NCI-H82 treated with DMSO at 0.1 percent for 48 hours (cell line): ENCODE measurements around the gene POPDC3.

Source experiments
- DNase-seq: peaks from one replicate; lab custom pipeline; 2025; ENCODE audit not compliant: unreplicated experiment; lab: John Stamatoyannopoulos, UW

Gene POPDC3

GRCh38 chr6:105153676-105154075, 26.1 kb downstream of the POPDC3 start:
- DNase-seq = no peak

DNA sequence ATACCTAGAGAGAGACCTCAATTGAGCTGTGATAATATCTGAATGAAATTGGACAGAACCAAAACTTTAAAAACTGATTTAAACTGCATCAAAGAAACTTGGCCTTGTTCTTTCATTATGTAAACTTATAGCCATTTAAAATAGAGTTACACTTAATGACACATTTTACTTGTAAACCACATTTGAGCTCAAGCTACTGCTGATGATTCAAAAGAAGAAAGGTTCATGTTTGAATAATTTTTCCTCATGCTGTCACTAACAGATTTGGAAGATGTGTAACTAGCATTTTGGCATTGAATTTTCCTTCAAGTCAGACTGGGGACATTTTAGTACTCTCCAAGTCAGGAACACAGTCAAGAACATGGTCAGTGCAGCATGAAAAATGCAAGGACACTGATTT, 26.9 kb downstream of the POPDC3 start:
- no peak for DNase-seq

GRCh38 chr6:105151644-105152043, 28.2 kb downstream of the POPDC3 start:
- DNase-seq = no peak

DNA sequence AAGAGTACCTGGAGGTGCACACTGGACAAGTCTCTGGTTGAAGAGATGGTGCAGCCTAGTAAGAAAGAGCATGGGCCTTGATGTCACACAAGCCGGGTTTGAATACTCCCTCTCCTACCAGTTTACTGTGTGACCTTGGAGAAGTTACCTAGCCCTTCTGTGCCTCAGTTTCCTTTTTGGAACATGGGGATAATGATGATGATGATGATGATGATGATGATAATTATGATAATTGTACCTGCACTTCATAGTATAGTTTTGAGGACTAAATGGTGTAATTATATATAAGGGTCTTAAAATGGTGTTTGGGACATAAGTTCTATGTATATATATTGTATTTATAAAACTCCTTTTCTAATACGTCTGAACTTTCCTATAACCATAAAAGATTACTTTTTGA, 41.7 kb downstream of the POPDC3 start:
- DNase-seq = no peak

DNA sequence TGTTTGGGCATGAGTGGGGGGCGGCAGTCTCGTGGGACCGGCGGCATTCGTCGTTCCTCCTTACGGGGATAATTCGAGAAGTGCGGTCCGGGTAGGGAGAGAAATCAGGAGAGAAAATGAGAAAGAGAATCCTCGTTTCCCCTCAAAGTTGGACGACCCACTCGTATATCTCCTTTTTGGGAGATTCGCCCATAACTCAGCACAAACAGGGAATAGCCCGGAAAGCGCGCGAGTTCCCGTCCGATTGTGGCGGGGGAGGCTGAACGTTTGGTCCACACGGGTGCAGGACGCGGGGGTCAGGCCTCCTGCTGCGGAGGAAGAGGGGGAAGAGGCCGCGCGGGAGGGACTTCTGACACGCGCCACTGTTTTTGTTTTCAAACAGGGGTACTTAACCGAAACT, 42.4 kb downstream of the POPDC3 start:
- no peak for DNase-seq

DNA sequence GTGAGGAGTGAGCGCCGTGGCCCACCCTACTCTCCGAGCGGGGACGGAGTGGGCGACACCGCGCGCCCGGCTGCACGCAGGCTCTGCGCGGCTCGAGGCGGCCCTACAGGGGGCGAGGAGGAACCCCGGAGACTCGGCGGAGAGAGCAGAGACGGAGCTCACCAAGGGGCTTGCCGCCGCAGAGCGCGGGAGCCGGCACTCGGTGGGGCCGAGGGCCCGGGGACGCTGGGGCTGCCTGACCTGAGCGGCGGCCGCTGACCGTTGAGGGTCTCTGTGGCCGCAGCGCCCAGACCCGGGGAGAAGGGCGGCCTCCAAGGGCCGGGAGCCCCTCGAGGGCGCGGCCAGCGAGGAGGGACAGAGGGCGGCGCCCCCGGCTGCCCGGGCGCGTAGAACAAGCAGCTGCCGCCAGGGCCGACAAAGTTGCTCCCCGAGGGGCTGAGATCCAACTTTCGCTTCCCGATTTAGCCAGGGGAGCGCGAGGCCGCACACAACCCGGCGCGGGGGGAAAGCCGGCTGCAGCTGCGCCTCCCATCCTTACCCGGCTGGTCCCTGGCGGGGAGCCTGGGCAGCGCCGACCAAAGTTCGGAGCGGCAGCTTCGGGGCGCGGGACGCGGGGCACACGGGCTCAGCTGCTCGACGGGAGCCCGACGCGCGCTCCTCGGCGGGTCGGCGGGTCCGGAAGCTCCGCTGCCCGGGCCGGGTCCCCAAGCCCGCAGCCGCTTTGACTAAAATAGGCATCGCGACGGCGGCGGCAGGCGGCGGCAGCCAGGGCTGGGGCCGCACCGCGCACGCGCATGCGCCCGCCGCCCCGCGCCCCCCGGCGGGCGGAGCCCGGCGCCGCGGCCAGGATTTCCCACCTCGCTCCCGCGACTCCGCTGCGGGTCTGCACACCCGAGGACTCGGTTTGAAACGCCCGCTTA, 43.1 kb downstream of the POPDC3 start:
- DNase-seq = no peak

DNA sequence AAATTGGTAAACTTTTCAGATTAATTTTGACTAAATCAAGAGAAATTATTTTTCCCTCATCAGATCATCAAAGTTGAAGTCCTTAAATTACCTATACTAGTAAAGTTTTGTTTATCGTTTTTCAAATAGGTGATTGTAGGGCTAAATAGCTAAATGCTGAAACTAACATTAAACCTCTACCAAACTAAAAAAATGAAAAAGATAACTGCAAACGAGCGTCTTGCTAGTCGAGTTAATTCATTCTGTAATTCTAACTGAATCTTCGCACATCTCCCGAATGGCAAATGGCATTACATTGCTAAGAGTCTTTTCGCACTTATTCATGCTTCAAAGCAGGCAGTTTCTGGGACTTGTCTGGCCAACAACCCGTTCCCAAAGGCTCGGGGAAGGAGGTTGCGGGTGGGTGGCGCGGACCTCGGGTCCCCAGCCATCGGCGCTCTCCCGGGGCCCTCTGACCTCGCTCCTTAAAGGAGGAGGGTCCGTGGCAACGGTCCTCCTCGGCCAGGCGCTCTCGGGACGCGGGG, 43.8 kb downstream of the POPDC3 start:
- DNase-seq = no peak

- DNase-seq = peak; percentile 2
These were observed 44.8 kb downstream of the POPDC3 start for GRCh38 chr6:105135056-105135455.

DNA sequence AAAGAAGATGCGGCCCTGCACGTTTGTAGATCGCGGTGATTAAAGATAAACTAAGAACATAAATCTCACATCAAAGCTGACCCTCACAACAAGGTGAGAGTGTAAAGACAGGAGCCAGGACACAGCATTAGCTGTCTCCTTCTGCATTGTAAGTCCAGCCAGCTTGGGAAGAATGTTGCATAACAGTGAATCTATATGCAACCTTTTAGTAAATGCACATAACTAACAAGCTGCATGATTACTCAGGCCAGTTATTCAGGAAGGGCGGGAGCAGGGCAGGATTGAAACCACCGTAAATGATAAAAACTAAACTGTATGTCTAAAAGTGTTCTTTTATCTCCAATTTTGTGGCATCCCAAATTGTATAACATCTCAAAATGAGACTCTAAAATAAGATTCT, 57.1 kb downstream of the POPDC3 start:
- DNase-seq = no peak

- no peak for DNase-seq
These were observed 57.8 kb downstream of the POPDC3 start for GRCh38 chr6:105121981-105122380.

DNA sequence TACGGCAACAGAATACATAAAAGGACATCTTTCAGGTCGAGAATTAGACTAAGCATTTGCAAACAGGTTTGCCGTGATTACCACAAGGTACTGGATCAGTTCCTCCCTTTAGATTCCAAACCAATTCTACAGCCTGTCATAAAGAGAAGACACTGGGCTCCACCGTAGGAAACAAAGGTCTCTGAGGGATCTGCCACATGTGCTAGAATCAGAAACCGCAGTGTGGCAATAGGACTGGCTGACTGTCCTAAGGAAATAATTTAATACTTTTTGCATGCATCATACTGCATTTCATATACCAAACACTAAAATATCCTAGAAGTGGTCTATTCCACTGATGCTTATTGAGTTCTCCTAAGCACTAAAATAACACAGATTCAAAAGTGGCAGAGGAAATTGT, 59.2 kb downstream of the POPDC3 start:
- DNase-seq = no peak

GRCh38 chr6:105116150-105116549, 63.7 kb downstream of the POPDC3 start:
- no peak for DNase-seq

- DNase-seq = no peak
These were observed 66.4 kb downstream of the POPDC3 start for GRCh38 chr6:105113422-105113821.

DNA sequence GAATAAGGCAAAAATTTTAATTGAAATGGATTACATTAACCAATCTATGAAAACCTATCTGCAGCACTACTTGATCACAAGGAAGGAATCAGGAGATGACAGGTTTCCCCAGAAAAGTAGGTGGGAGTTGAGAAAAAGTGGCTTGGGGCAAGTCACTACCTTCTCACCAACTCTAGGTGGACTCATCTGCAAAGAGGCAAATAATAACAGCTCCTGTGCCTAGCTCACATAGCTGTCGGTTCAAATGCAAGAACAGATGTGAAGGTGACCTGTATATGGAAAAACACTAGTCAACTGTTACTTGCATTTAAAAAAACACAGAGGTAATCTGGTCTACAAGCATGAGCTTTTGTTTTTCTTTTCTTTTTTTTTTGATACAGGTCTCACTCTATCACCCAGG, 67.2 kb downstream of the POPDC3 start:
- no peak for DNase-seq

DNA sequence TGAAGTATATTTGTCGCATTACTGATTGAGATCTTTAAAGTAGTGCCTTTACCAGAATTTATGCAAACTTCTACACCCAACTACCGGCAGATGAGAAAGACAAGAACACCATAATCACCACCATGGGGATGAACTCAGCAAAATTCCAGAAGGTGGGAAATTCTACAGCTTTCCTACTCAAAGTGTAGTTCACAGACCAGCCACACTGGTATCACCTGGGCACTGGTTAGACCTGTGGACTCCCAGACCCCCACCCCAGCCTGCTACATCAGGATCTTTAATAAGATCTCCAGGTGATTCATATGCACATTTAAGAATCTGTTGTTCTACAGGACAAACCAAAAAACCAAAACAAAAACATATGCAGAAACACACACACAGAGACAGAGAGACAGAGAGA, 67.9 kb downstream of the POPDC3 start:
- DNase-seq = no peak

DNA sequence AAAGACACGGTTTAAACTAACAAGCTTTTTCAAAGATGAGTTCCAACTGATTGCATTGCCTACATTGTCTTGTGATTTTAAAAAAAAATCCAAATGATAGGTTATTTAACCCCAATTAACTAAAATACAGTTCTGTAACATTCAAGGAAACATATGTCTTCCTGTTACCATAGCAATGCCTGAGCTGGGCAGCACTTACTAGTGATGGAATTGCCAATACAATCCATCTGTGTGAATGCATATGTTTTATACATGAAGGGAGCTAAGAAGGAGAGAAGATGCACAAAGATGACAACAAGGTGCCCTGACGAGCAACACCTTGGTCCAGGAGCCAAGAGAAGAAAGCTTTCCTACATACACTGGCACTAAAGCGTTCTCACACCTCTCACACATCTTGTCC, 68.7 kb downstream of the POPDC3 start:
- DNase-seq = no peak

DNA sequence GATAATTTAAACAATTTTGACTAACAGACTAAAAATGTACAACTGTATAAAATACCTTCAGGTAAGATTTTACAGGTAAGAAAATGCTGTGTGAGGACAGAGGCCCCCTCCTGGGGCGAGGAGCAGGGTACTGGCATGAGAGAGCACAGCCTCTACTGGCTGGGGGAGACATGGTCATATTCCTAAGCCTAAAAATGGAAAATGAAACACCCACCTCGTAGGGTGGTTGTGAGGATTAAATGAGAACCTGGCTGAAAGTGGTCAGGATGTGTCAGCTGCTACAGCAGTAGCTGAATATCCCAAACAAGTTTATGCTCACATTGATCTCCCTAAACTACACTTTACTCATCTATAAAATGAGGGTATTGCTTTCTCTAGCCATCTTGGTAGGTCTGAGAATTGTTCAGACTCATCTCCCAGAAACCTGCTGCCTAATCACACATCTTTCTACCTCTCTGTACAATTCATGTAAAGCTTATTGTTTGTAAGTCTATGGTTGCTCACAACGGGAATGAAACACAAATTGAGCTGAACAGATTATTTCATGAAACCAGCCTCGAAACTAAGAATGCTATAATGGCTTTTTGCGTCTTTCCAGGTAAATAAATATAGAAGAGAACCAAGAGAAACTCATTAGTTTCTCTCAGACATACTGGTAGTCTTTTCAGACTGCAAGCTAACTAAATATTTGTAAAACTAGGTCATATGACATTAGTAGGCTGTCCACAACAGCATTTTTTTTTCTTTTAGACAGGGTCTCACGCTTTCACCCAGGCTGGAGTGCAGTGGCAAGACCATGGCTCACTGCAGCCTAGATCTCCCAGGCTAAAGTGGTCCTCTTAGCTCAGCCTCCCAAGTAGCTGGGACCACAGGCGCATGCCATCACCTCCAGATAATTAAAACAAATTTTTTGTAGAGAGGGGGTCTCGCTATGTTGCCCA, 69.6 kb downstream of the POPDC3 start:
- DNase-seq = no peak

- DNase-seq = no peak
These were observed 71.1 kb downstream of the POPDC3 start for GRCh38 chr6:105108631-105109262.
